ENCODE results near the gene COTL1.

Gene COTL1

DNA sequence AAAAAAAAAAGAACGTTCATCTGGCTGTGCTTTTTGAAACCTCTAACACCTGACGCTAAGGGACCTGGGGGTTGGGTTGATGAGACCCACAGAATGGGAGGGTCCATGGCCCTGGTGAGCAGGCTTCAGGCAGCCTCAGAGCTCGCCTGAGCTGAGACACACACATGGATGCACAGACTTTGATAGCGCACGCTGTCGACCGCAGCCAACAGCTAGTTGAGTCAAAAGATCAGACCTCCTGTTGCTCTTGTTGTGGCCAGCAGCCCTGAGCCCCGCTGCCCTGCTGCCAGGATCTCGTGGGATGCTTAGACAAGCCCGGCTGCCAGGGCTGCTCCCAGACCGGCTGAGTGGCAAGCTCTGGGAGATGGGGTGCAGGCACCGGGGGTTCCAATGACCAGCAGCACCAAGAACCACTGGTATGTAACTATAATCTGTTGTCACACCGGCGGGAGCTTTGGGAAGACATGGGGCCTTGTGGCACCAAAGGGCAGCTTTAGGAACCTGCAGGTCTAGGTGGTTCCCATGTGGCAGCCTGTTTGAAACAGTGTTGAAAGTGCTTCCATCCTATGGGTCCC lies 93.4 kb downstream of the COTL1 start:
- Histone ChIP-seq H3K4me1 (ENCODE audit: insufficient read depth, low read length, poor library complexity, severe bottlenecking) (peaks cover 8% of the 10 kb centered on the region), H3K4me2 (ENCODE audit: low read depth, low read length, poor library complexity, severe bottlenecking) (no peak overlapping the region), H3F3A (ENCODE audit: low read depth) (no peaks in the 10 kb centered on the region), H3K9me2 (replicated peaks; ENCODE audit: low read depth, low read length) (no peaks in the 10 kb centered on the region), H3K9ac (ENCODE audit: low read depth, low read length, poor library complexity, severe bottlenecking) (no peak overlapping the region), H4K20me1 (ENCODE audit: insufficient read depth, low read length, poor library complexity, severe bottlenecking) (no peaks in the 10 kb centered on the region), H3K79me2 (ENCODE audit: insufficient read depth, low read length) (no peaks in the 10 kb centered on the region), H3K36me3 (ENCODE audit: insufficient read depth, low read length) (no peaks in the 10 kb centered on the region), H3K4me3 (ENCODE audit: low read length, poor library complexity, severe bottlenecking) (no peak overlapping the region), H3K27me3 (ENCODE audit: insufficient read depth, low read length, poor library complexity, severe bottlenecking) (no peaks in the 10 kb centered on the region), H2AFZ (ENCODE audit: low read length) (no peak overlapping the region), H3K9me3 (ENCODE audit: insufficient read depth, low read depth, low read length) (no peaks in the 10 kb centered on the region)
- no peak for TF ChIP-seq EZH2phosphoT487 (IDR thresholded peaks at IDR 0.05; ENCODE audit: borderline replicate concordance)
- TF ChIP-seq, protein P1, sequence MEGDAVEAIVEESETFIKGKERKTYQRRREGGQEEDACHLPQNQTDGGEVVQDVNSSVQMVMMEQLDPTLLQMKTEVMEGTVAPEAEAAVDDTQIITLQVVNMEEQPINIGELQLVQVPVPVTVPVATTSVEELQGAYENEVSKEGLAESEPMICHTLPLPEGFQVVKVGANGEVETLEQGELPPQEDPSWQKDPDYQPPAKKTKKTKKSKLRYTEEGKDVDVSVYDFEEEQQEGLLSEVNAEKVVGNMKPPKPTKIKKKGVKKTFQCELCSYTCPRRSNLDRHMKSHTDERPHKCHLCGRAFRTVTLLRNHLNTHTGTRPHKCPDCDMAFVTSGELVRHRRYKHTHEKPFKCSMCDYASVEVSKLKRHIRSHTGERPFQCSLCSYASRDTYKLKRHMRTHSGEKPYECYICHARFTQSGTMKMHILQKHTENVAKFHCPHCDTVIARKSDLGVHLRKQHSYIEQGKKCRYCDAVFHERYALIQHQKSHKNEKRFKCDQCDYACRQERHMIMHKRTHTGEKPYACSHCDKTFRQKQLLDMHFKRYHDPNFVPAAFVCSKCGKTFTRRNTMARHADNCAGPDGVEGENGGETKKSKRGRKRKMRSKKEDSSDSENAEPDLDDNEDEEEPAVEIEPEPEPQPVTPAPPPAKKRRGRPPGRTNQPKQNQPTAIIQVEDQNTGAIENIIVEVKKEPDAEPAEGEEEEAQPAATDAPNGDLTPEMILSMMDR (conservative IDR thresholded peaks at IDR 0.05; ENCODE audit: low read length): no peak

DNA sequence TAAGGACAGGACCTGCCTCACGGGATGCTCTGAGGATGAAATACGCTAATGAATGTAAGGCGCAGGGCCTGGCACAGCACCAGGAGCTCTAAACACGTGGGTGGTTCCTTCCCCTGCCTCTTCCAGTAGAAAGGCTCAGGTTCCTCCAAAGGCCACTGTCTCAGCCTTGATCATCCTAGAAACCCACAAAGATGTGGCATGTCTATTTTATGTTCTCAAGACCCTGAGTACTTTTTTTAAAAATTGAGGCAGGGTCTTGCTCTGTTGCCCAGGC lies 96.4 kb downstream of the COTL1 start:
- no peak overlapping the region for H2AFZ ChIP-seq (ENCODE audit: low read length)
- H3K4me2 ChIP-seq (ENCODE audit: low read depth, low read length, poor library complexity, severe bottlenecking): no peak overlapping the region
- H3K4me3 ChIP-seq (ENCODE audit: low read length, poor library complexity, severe bottlenecking): no peak overlapping the region
- no peaks in the 10 kb centered on the region for H4K20me1 ChIP-seq (ENCODE audit: insufficient read depth, low read length, poor library complexity, severe bottlenecking)
- H3K27me3 ChIP-seq (ENCODE audit: insufficient read depth, low read length, poor library complexity, severe bottlenecking): no peaks in the 10 kb centered on the region
- TF ChIP-seq EZH2phosphoT487 (IDR thresholded peaks at IDR 0.05; ENCODE audit: borderline replicate concordance): no peak
- TF ChIP-seq, protein P1 (conservative IDR thresholded peaks at IDR 0.05; ENCODE audit: low read length): no peak
- no peaks in the 10 kb centered on the region for H3K9me3 ChIP-seq (ENCODE audit: insufficient read depth, low read depth, low read length)
- no peaks in the 10 kb centered on the region for H3K79me2 ChIP-seq (ENCODE audit: insufficient read depth, low read length)
- no peak overlapping the region for H3K9ac ChIP-seq (ENCODE audit: low read depth, low read length, poor library complexity, severe bottlenecking)
- H3K36me3 ChIP-seq (ENCODE audit: insufficient read depth, low read length): no peaks in the 10 kb centered on the region
- no peaks in the 10 kb centered on the region for H3K9me2 ChIP-seq (replicated peaks; ENCODE audit: low read depth, low read length)
- H3K4me1 ChIP-seq (ENCODE audit: insufficient read depth, low read length, poor library complexity, severe bottlenecking): no peaks in the 10 kb centered on the region
- no peaks in the 10 kb centered on the region for H3F3A ChIP-seq (ENCODE audit: low read depth)

- Histone ChIP-seq H3K4me1 (ENCODE audit: insufficient read depth, low read length, poor library complexity, severe bottlenecking) (no peaks in the 10 kb centered on the region), H3K36me3 (ENCODE audit: insufficient read depth, low read length) (no peaks in the 10 kb centered on the region), H3F3A (ENCODE audit: low read depth) (no peaks in the 10 kb centered on the region), H3K4me3 (ENCODE audit: low read length, poor library complexity, severe bottlenecking) (no peak overlapping the region), H3K4me2 (ENCODE audit: low read depth, low read length, poor library complexity, severe bottlenecking) (no peak overlapping the region), H3K9me2 (replicated peaks; ENCODE audit: low read depth, low read length) (no peaks in the 10 kb centered on the region), H3K27me3 (ENCODE audit: insufficient read depth, low read length, poor library complexity, severe bottlenecking) (no peaks in the 10 kb centered on the region), H4K20me1 (ENCODE audit: insufficient read depth, low read length, poor library complexity, severe bottlenecking) (no peaks in the 10 kb centered on the region), H2AFZ (ENCODE audit: low read length) (no peak overlapping the region), H3K9ac (ENCODE audit: low read depth, low read length, poor library complexity, severe bottlenecking) (no peak overlapping the region), H3K9me3 (ENCODE audit: insufficient read depth, low read depth, low read length) (no peaks in the 10 kb centered on the region), H3K79me2 (ENCODE audit: insufficient read depth, low read length) (no peaks in the 10 kb centered on the region)
- TF ChIP-seq, protein P1 (conservative IDR thresholded peaks at IDR 0.05; ENCODE audit: low read length): no peak
These were observed 97.0 kb downstream of the COTL1 start for GRCh38 chr16:84520725-84521496.

Data from Loucy (cell line).